NCI-H748 (cell line): ENCODE results near the gene SEPTIN14.
"Not testable (repeated sequence)": the region's sequence is repeated elsewhere in the genome, so short reads cannot be mapped to it uniquely, and the experiment has no call there.

Source experiments
- DNase-seq: peaks from one replicate; lab custom pipeline; 2025; ENCODE audit not compliant: unreplicated experiment; lab: John Stamatoyannopoulos, UW

The SEPTIN14 gene

GRCh38 chr7:55862652-55863051 lies at the start of gene SEPTIN14:
Gene SEPTIN14, minus strand, starts transcription at chr7:55862752. Its CDS starts 756 bp downstream, at chr7:55861996.
- not testable (repeated sequence) for DNase-seq

DNA sequence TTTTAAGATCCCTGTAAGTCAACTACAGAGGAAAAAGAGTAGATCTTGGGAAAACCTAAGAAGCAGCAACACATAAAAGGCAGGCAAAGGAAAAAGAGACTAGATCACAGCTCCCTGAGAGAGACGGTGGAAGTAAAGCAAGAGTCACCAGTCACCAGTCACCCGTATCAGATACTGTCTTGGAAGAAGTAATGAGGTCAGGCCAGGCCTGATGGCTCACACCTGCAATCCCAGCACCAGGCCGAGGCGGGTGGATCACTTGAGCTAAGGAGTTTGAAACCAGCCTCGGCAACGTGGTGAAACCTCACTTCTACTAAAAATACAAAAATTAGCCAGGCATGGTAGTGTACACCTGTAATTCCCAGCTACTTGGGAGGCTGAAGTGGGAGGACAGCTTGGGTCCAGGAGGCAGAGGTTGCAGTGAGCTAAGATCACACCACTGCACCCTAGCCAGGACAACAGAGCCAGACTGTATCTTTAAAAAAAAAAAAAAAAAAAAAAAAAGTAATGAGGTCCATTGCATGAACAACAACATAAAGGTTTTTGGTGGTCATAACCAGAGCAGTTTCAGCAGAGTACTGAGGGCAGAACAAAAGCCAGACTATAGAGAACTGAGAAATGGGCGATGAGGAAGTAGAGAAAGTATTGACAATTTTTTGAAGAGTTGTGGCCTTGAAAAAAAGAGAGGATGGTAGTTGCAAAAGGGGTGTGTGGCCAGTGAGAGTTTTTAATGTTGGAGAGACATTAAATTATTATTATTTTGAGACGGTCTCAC lies 41.6 kb upstream of the SEPTIN14 start:
- no peak for DNase-seq

- not testable (repeated sequence) for DNase-seq
Measured at GRCh38 chr7:55901059-55901458, 38.5 kb upstream of the SEPTIN14 start.

DNA sequence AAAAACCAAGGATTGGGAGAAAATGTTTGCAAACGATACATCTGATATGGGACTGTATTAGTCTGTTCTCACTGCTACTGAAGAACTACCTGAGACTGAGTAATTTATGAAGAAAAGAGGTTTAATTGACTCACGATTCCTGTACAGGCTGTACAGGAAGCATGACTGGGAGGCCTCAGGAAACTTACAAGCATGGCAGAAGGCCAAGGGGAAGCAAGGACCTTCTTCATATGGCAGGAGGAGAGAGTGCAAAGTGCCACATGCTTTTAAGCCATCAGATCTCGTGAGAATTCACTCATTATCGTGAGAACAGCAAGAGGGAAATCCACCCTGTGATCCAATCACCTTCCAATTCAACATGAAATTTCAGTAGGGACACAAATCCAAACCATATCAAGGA lies 35.7 kb upstream of the SEPTIN14 start:
- no peak for DNase-seq

GRCh38 chr7:55895021-55895420 lies 32.5 kb upstream of the SEPTIN14 start:
- no peak for DNase-seq

DNA sequence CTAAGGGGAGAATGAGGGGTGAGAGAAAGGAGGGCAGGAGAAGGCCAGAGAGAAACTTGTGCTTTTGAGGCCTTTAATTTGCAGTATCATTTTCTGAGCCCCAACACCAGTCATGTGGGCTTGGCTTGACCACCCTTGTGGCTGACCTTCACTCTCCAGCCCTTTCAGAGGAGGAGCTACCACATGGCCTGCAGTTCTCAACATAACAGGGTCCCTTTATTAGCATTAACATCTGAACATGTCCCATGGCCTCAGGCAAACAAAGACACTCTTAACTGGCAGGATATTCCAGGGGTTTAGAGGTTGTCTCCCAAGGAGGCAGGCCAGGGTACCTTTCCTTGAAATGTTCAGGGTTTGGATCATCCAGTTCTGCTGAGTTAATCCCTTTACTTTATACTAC lies 31.4 kb upstream of the SEPTIN14 start:
- DNase-seq = no peak

- DNase-seq = peak; percentile 20
Measured at GRCh38 chr7:55888378-55888777, 25.8 kb upstream of the SEPTIN14 start.

DNA sequence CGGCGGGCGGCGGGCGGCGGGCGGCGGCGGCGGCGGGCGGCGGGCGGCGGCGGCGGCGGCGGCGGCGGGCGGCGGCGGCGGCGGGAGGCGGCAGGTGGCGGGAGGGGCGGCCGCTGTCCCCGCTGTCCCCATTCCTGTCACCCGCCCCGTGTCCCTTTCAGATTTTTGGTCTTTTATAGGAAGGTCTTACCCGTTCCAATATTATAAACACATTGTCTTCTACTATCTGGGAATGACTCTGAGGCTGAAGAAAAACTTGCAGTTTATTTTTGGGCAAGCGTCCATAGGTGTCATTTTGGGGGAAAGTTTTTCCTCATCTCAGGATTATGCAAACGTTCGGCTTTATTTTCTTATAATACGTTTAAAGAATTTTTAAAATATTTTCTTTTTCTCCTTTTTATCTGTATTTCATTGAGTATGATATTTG lies 25.3 kb upstream of the SEPTIN14 start:
- DNase-seq = peak; percentile 39

DNA sequence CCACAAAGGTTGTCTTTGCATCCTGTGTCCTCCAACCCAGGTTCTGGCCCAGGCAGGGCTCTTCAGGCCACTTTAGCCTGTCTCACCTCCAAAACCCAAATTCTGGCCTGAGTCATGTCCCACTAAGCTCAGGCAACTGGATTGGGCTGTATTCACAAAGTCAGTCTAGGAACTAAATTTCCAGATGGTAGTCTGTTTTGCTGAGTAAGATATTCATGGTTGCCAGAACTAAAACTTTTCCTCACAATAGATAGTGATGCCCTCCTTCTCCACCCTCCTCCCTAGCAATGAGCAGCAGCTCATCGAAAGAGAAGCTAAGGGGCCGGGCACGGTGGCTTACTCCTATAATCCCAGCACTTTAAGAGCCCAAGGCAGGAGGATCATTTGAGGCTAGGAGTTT lies 21.8 kb upstream of the SEPTIN14 start:
- no peak for DNase-seq

GRCh38 chr7:55878691-55879090 lies 16.1 kb upstream of the SEPTIN14 start:
- no peak for DNase-seq

DNA sequence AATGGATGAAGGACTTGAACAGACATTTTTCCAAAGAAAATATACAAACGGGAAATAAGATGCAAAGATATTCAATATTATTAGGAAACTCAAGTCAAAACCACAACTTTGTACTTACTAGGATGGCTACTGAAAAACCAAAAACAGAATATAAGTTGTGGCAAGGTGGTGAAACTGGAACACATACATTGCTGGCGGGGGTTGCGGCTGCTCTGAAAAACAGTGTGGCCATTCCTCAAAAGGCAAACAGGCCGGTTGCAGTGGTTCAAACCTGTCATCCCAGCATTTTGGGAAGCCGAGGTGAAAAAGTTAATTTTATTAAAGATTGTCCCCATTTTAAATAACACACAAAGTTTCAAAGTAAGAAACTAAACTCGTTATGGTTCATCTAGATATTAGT lies 14.8 kb upstream of the SEPTIN14 start:
- no peak for DNase-seq

GRCh38 chr7:55873765-55874164 lies 11.2 kb upstream of the SEPTIN14 start:
- no peak for DNase-seq

GRCh38 chr7:55871932-55872485 lies 9.5 kb upstream of the SEPTIN14 start:
- DNase-seq = no peak

- DNase-seq = not testable (repeated sequence)
Measured at GRCh38 chr7:55868989-55869388, 6.4 kb upstream of the SEPTIN14 start.

- not testable (repeated sequence) for DNase-seq
Measured at GRCh38 chr7:55845164-55845563, 17.4 kb downstream of the SEPTIN14 start.

DNA sequence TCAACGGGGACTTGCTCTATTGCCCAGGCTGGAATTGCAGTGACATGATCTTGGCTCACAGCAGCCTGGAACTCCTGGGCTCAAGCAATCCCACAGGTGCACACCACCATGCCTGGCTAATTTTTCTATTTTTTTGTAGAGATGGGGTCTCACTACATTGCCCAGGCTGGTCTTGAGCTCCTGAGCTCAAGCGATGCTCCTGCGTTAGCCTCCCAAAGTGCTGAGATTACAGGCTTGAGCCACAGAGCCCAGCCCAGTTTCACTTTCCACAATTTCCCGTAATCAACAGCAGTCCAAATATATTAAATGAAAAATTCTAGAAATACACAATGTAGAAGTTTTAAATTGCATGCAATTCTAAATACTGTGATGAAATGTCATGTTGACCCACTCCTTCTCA lies 24.0 kb downstream of the SEPTIN14 start:
- no peak for DNase-seq

DNA sequence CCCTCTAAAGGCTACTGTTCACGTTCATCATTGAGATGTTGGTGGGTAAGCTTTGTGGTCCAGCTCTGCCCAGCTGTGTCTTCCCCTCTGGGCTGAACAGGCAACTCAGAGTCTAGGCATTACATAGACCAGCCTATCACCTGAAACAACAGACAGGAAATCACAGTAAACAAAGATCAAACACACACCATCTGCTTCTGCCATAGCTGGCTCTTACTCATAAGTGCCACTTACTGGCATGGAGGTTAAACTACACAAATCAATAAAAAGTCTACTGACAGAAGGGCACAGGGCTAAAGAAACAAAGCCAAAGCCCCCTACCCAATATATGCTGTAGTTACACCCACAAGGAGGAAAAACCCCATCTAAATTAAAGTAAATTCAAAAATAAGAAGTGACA lies 35.0 kb downstream of the SEPTIN14 start:
- peak; percentile 48 for DNase-seq

- no peak for DNase-seq
Measured at GRCh38 chr7:55818686-55819085, 43.9 kb downstream of the SEPTIN14 start.

DNA sequence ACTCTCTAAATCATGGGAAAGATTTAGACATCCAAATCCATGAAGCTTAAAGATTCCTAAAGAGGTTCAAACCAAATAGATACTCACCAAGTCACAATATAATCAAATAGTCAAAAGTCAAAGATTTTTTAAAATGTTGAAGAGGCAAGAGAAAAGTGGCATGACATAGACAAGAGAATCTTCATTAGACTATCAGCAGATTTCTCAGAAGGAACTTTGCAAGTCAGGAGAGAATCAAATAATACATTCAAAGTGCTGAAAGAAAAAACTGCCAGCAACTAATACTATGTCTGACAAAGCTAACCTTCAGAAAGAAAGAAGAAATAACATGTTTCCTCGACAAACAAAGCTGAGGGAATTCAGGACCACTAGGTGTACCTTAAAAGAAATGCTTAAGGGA lies 65.3 kb downstream of the SEPTIN14 start:
- DNase-seq = not testable (repeated sequence)

- no peak for DNase-seq
Measured at GRCh38 chr7:55794527-55794926, 68.0 kb downstream of the SEPTIN14 start.

DNA sequence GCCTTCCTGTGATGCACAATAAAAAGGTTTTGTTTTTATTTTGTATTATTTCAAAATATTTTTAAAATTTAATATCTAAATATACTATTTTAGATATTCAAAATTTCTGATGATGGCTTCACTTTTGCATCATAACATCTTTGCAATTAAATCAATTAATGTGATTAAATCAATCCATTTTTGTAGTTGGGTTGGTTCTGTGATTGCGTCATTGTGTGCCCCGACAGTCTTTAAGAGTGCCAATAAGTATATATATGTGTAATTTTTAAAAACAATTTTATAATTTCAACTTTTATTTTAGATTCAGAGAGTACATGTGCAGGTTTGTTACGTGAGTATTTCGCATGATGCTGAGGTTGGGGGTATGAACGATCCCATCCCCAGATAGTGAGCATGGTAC lies 70.5 kb downstream of the SEPTIN14 start:
- DNase-seq = no peak

- DNase-seq = no peak
Measured at GRCh38 chr7:55787796-55788195, 74.8 kb downstream of the SEPTIN14 start.

DNA sequence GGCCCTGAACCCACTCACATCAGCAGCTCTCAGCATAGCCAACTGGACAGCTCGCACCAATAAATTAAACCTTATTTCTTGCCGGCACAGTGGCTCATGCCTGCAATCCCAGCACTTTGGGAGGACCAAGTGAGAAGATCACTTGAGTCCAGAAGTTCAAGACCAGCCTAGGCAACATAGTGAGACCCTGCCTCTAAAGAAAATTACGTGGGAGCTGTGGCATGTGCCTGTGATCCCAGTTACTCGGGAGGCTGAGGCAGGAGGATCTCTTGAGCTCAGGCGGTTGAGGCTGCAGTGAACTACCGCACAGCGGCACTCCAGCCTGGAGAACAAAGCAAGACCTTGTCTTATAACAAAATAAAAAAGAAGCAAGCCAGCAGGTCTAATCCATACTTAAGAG lies 75.7 kb downstream of the SEPTIN14 start:
- no peak for DNase-seq
